ENCODE measurements around the gene IRF4. TPM values are rescaled to one million over a fixed set of nuclear protein-coding genes. Genes with fewer than 3 reads are reported as not detected.

IRF4 gene
- total and polyA plus RNA-seq, 12 donors, result 0.04 to 3.6 (median 0.32) TPM; not detected in 1

GRCh38 chr6:446418-447366 lies 55.1 kb downstream of the IRF4 start:
- Histone ChIP-seq H3K4me1 (no peaks in the 10 kb centered on the region), H3K27ac (peak overlapping the region in 1 of 10 donors; percentile 53), H3K27me3 (peaks cover 0 to 8% (median 3%) of the 10 kb centered on the region in 7 donors), H3K9me3 (no peaks in the 10 kb centered on the region), H3K4me3 (peak overlapping the region in 1 of 10 donors; percentile 18), H3K36me3 (no peaks in the 10 kb centered on the region)
- intact Hi-C loops (cut with DNase I), result no loop called here
- TF ChIP-seq CTCF (IDR thresholded peaks at IDR 0.05), result no peak
- DNase-seq (no peak), ATAC-seq (no peak)
- WGBS, 2 donors, result 80 to 83% methylated on average over 28 of the region's 28 CpGs

- H3K9me3 ChIP-seq, result no peaks in the 10 kb centered on the region
- peak overlapping the region in 1 of 10 donors; percentile 18 for H3K4me3 ChIP-seq
- intact Hi-C loops (cut with DNase I), result no loop called here
- DNase-seq (no peak), ATAC-seq (no peak)
- peak overlapping the region in 1 of 10 donors; percentile 53 for H3K27ac ChIP-seq
- peaks cover 0 to 10% (median 4%) of the 10 kb centered on the region in 7 donors for H3K27me3 ChIP-seq
- H3K4me1 ChIP-seq, result no peaks in the 10 kb centered on the region
- H3K36me3 ChIP-seq, result no peaks in the 10 kb centered on the region
- no peak for TF ChIP-seq CTCF (IDR thresholded peaks at IDR 0.05)
- WGBS, 2 donors, result 85 to 86% methylated on average over 29 of the region's 29 CpGs
These were observed 56.0 kb downstream of the IRF4 start for GRCh38 chr6:447381-448165.

- no peaks in the 10 kb centered on the region for H3K36me3 ChIP-seq
- H3K9me3 ChIP-seq, result no peaks in the 10 kb centered on the region
- no peak for TF ChIP-seq CTCF (IDR thresholded peaks at IDR 0.05)
- intact Hi-C loops (cut with DNase I), result no loop called here
- H3K4me3 ChIP-seq, result no peak overlapping the region
- 89 to 90% methylated on average over 19 of the region's 19 CpGs for WGBS, 2 donors
- no peak overlapping the region for H3K27ac ChIP-seq
- no peak for ATAC-seq
- DNase-seq, result no peak
- no peaks in the 10 kb centered on the region for H3K4me1 ChIP-seq
- peaks cover 0 to 11% (median 4%) of the 10 kb centered on the region in 7 donors for H3K27me3 ChIP-seq
These were observed 56.9 kb downstream of the IRF4 start for GRCh38 chr6:448296-449056.

GRCh38 chr6:449057-449430 lies 57.5 kb downstream of the IRF4 start:
- no peaks in the 10 kb centered on the region for H3K4me1 ChIP-seq
- no peaks in the 10 kb centered on the region for H3K36me3 ChIP-seq
- H3K4me3 ChIP-seq, result no peak overlapping the region
- intact Hi-C loops (cut with DNase I), result no loop called here
- H3K9me3 ChIP-seq, result no peaks in the 10 kb centered on the region
- DNase-seq (no peak), ATAC-seq (no peak)
- H3K27me3 ChIP-seq, result peaks cover 0 to 11% (median 0%) of the 10 kb centered on the region in 7 donors
- WGBS, 2 donors, result 82 to 88% methylated on average over 12 of the region's 12 CpGs
- no peak for TF ChIP-seq CTCF (IDR thresholded peaks at IDR 0.05)
- no peak overlapping the region for H3K27ac ChIP-seq

All from heart right ventricle (tissue), 16 donors.